GM18520 (cell line): ENCODE results near the gene SIPA1L3.

Source experiments
- ATAC-seq: cut with Tn5 transposase; IDR thresholded peaks from one replicate; pipeline ENCODE4 v1.9.1; 2021; ENCODE audit not compliant: unreplicated experiment

The SIPA1L3 gene

GRCh38 chr19:38093154-38093553, 186.1 kb downstream of the SIPA1L3 start:
- ATAC-seq, result no peak

- ATAC-seq, result no peak
These were observed 186.6 kb downstream of the SIPA1L3 start for GRCh38 chr19:38093587-38093986.

- no peak for ATAC-seq
These were observed 188.7 kb downstream of the SIPA1L3 start for GRCh38 chr19:38095411-38096308.

- no peak for ATAC-seq
These were observed 193.0 kb downstream of the SIPA1L3 start for GRCh38 chr19:38099966-38100365.

- ATAC-seq, result no peak
These were observed 193.6 kb downstream of the SIPA1L3 start for GRCh38 chr19:38100589-38100988.

- ATAC-seq, result no peak
These were observed 194.7 kb downstream of the SIPA1L3 start for GRCh38 chr19:38101723-38102122.

- ATAC-seq, result no peak
These were observed 198.6 kb downstream of the SIPA1L3 start for GRCh38 chr19:38105574-38105973.

GRCh38 chr19:38107129-38107528, 200.1 kb downstream of the SIPA1L3 start:
- no peak for ATAC-seq

- ATAC-seq, result no peak
These were observed 204.9 kb downstream of the SIPA1L3 start for GRCh38 chr19:38111898-38112297.

- no peak for ATAC-seq
These were observed 207.6 kb downstream of the SIPA1L3 start for GRCh38 chr19:38114651-38115050.

GRCh38 chr19:38115271-38115802, 208.3 kb downstream of the SIPA1L3 start:
- no peak for ATAC-seq

GRCh38 chr19:38118176-38118575, 211.2 kb downstream of the SIPA1L3 start:
- ATAC-seq, result no peak

GRCh38 chr19:38120471-38121025, 213.5 kb downstream of the SIPA1L3 start:
- no peak for ATAC-seq

- no peak for ATAC-seq
These were observed 215.5 kb downstream of the SIPA1L3 start for GRCh38 chr19:38122402-38123093.

GRCh38 chr19:38125238-38125637, 218.2 kb downstream of the SIPA1L3 start:
- ATAC-seq, result no peak

- no peak for ATAC-seq
These were observed 223.4 kb downstream of the SIPA1L3 start for GRCh38 chr19:38130399-38130798.

- no peak for ATAC-seq
These were observed 225.8 kb downstream of the SIPA1L3 start for GRCh38 chr19:38132781-38133180.

- no peak for ATAC-seq
These were observed 226.3 kb downstream of the SIPA1L3 start for GRCh38 chr19:38133319-38133718.

- ATAC-seq, result no peak
These were observed 227.6 kb downstream of the SIPA1L3 start for GRCh38 chr19:38134540-38135149.

- no peak for ATAC-seq
These were observed 228.4 kb downstream of the SIPA1L3 start for GRCh38 chr19:38135150-38135998.
